ENCODE measurements around the gene MARCKS. TPM values are rescaled to one million over a fixed set of nuclear protein-coding genes. Genes with fewer than 3 reads are reported as not detected.
A peak's percentile ranks its signal among the peaks of the same experiment; 100 is the strongest.

MARCKS gene
- total and polyA plus RNA-seq, 10 of the 15 experiments (the other 5 are each of a cell fraction or from before 2014, with no cell fraction given) = 29.0 to 164 (median 74.5) TPM

DNA sequence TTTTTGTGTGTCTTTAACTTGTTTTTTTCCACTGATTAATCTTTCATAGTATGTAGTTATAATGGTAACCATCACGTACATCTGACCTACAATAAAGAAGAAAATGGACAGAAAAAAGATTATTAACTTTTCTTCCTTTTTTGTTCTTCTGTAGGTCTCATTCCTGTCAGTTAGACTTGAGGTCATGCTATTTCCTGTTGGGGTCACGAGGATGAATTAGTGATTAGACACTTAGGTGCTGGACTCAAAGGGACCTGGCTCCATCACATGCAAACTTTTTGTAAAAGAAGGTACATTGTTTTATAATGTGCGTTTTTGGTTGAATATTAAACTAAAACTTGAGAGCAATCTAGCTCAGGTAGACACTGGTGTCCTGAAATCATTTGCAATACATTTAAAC is 14.8 kb downstream of the MARCKS start (continued):
- TF ChIP-seq SUZ12 (IDR thresholded peaks at IDR 0.05; ENCODE audit: unreplicated experiment) = no peak
- peak; percentile 61; the same call in 1 of the 2 replicates for TF ChIP-seq RAD51 (IDR thresholded peaks at IDR 0.05)
- TF ChIP-seq CHD2 (IDR thresholded peaks at IDR 0.05; ENCODE audit: borderline replicate concordance, low read depth, low read length) = no peak
- peak; percentile 85 for TF ChIP-seq ZNF24 (IDR thresholded peaks at IDR 0.05)
- TF ChIP-seq NFIC (IDR thresholded peaks at IDR 0.05; ENCODE audit: low read depth, low read length) = no peak
- TF ChIP-seq, protein P1, sequence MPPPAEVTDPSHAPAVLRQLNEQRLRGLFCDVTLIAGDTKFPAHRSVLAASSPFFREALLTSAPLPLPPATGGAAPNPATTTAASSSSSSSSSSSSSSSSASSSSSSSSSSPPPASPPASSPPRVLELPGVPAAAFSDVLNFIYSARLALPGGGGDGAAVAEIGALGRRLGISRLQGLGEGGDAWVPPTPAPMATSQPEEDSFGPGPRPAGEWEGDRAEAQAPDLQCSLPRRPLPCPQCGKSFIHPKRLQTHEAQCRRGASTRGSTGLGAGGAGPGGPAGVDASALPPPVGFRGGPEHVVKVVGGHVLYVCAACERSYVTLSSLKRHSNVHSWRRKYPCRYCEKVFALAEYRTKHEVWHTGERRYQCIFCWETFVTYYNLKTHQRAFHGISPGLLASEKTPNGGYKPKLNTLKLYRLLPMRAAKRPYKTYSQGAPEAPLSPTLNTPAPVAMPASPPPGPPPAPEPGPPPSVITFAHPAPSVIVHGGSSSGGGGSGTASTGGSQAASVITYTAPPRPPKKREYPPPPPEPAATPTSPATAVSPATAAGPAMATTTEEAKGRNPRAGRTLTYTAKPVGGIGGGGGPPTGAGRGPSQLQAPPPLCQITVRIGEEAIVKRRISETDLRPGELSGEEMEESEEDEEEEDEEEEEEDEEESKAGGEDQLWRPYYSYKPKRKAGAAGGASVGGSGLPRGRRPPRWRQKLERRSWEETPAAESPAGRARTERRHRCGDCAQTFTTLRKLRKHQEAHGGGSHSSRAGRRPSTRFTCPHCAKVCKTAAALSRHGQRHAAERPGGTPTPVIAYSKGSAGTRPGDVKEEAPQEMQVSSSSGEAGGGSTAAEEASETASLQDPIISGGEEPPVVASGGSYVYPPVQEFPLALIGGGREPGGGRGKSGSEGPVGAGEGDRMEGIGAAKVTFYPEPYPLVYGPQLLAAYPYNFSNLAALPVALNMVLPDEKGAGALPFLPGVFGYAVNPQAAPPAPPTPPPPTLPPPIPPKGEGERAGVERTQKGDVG (CRISPR knock-in tag; IDR thresholded peaks at IDR 0.05) = no peak
- TF ChIP-seq CEBPB (IDR thresholded peaks at IDR 0.05; ENCODE audit: borderline replicate concordance in 1 of 2, low read depth in 2 of 2, low read length in 2 of 2) = no peak
- TF ChIP-seq, protein P2, sequence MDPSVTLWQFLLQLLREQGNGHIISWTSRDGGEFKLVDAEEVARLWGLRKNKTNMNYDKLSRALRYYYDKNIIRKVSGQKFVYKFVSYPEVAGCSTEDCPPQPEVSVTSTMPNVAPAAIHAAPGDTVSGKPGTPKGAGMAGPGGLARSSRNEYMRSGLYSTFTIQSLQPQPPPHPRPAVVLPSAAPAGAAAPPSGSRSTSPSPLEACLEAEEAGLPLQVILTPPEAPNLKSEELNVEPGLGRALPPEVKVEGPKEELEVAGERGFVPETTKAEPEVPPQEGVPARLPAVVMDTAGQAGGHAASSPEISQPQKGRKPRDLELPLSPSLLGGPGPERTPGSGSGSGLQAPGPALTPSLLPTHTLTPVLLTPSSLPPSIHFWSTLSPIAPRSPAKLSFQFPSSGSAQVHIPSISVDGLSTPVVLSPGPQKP (IDR thresholded peaks at IDR 0.05; ENCODE audit: low read depth, low read length) = no peak
- TF ChIP-seq PML (IDR thresholded peaks at IDR 0.05; ENCODE audit: low read length) = no peak
- no peak for TF ChIP-seq RB1 (IDR thresholded peaks at IDR 0.05; ENCODE audit: borderline replicate concordance)
- TF ChIP-seq SREBF2 (IDR thresholded peaks at IDR 0.05; ENCODE audit: low read length) = no peak
- TF ChIP-seq CHD1 (IDR thresholded peaks at IDR 0.05; ENCODE audit: low read depth, low read length) = no peak
- no peak for TF ChIP-seq POLR2AphosphoS5 (IDR thresholded peaks at IDR 0.05; ENCODE audit: low read length)
- TF ChIP-seq NR2C1 (IDR thresholded peaks at IDR 0.05) = peak; percentile 46
- no peak for TF ChIP-seq ZSCAN29 (IDR thresholded peaks at IDR 0.05)
- no peak for TF ChIP-seq BCL11A (IDR thresholded peaks at IDR 0.05; ENCODE audit: low read depth, low read length)
- no peak for TF ChIP-seq MTA3 (IDR thresholded peaks at IDR 0.05; ENCODE audit: borderline replicate concordance, low read length)
- TF ChIP-seq MTA2 (IDR thresholded peaks at IDR 0.05; ENCODE audit: low read depth) = peak; percentile 16; the same call in 1 of the 2 replicates
- peak; percentile 88 for TF ChIP-seq NR2F1 (conservative IDR thresholded peaks at IDR 0.05)
- no peak for TF ChIP-seq RELA (IDR thresholded peaks at IDR 0.05; ENCODE audit: borderline replicate concordance, partially characterized antibody)
- TF ChIP-seq CHD4 (IDR thresholded peaks at IDR 0.05) = no peak
- TF ChIP-seq, protein P3, sequence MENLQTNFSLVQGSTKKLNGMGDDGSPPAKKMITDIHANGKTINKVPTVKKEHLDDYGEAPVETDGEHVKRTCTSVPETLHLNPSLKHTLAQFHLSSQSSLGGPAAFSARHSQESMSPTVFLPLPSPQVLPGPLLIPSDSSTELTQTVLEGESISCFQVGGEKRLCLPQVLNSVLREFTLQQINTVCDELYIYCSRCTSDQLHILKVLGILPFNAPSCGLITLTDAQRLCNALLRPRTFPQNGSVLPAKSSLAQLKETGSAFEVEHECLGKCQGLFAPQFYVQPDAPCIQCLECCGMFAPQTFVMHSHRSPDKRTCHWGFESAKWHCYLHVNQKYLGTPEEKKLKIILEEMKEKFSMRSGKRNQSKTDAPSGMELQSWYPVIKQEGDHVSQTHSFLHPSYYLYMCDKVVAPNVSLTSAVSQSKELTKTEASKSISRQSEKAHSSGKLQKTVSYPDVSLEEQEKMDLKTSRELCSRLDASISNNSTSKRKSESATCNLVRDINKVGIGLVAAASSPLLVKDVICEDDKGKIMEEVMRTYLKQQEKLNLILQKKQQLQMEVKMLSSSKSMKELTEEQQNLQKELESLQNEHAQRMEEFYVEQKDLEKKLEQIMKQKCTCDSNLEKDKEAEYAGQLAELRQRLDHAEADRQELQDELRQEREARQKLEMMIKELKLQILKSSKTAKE (IDR thresholded peaks at IDR 0.05; ENCODE audit: low read depth, poor library complexity, severe bottlenecking) = no peak
- TF ChIP-seq, protein P4, sequence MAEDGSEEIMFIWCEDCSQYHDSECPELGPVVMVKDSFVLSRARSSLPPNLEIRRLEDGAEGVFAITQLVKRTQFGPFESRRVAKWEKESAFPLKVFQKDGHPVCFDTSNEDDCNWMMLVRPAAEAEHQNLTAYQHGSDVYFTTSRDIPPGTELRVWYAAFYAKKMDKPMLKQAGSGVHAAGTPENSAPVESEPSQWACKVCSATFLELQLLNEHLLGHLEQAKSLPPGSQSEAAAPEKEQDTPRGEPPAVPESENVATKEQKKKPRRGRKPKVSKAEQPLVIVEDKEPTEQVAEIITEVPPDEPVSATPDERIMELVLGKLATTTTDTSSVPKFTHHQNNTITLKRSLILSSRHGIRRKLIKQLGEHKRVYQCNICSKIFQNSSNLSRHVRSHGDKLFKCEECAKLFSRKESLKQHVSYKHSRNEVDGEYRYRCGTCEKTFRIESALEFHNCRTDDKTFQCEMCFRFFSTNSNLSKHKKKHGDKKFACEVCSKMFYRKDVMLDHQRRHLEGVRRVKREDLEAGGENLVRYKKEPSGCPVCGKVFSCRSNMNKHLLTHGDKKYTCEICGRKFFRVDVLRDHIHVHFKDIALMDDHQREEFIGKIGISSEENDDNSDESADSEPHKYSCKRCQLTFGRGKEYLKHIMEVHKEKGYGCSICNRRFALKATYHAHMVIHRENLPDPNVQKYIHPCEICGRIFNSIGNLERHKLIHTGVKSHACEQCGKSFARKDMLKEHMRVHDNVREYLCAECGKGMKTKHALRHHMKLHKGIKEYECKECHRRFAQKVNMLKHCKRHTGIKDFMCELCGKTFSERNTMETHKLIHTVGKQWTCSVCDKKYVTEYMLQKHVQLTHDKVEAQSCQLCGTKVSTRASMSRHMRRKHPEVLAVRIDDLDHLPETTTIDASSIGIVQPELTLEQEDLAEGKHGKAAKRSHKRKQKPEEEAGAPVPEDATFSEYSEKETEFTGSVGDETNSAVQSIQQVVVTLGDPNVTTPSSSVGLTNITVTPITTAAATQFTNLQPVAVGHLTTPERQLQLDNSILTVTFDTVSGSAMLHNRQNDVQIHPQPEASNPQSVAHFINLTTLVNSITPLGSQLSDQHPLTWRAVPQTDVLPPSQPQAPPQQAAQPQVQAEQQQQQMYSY (CRISPR knock-in tag; IDR thresholded peaks at IDR 0.05) = no peak
